HG03108 (cell line): Measurements from ENCODE around the gene GET4.
"Not testable (repeated sequence)": the region's sequence is repeated elsewhere in the genome, so short reads cannot be mapped to it uniquely, and the experiment has no call there.

Source experiments
- ATAC-seq: cut with Tn5 transposase; IDR thresholded peaks from one replicate; pipeline ENCODE4 v1.9.1; 2021; ENCODE audit warnings: moderate library complexity; ENCODE audit not compliant: unreplicated experiment

GET4 gene

DNA sequence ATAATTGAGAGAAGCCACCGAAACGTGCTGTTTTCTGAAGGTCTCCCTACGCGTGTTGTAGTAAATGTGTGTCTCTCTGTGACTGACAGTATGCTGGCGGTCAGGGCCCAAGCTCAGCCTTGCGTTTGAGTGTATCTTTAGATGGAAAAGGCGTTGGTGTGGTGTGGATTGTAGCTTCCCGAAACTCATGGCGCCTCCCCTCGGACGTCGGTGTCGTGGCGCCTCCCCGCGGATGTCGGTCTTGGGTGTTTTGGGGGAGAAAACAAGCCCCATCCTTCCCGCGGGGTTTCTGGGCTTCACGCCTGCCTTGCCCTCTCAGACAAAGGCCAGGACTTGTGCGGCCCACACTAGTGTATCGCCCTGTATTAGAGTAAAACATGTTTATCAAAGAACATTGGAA lies 31.3 kb upstream of the GET4 start:
- ATAC-seq = no peak

DNA sequence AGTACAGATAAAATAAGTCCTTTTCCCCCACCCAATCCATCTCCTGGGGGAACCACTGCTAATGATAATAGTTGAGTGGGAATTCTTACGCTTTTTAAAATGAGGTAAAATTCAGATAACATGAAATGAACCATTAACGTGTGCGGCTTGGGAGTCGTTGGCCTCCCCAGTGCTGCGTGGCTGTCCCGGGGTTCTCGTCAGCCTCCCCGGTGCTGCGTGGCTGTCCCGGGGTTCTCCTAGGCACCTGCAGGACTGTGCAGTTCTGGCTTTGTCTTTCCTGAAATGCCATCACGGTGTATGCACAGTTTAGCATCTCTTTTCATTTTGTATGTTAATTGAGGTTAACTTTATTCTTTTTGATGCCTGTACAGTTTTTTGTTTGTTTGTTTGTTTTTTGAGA lies 30.6 kb upstream of the GET4 start:
- ATAC-seq = no peak

DNA sequence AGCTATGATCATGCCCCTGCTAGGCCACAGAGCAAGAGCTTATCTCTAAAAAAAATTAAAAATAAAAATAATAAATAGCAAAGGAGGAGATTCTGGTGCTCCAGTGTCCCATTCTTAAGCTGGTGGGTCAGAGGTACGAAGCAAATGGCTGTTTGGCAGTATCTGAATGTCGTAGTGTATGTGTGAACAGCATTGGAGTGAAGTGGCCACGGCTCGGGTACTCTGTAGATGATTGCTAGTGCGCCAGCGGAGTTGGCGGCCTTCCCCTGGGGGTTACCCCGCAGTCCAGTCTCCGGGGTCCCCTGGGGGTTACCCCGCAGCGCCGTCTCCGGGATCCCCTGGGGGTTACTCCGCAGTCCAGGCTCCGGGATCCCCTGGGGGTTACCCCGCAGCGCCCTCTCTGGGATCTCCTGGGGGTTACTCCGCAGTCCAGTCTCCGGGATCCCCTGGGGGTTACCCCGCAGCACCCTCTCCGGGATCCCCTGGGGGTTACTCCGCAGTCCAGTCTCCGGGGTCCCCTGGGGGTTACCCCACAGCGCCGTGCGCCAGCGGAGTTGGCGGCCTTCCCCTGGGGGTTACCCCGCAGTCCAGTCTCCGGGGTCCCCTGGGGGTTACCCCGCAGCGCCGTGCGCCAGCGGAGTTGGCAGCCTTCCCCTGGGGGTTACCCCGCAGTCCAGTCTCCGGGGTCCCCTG lies 29.2 kb upstream of the GET4 start:
- not testable (repeated sequence) for ATAC-seq

GRCh38 chr7:847728-848127 lies 28.6 kb upstream of the GET4 start:
- not testable (repeated sequence) for ATAC-seq

DNA sequence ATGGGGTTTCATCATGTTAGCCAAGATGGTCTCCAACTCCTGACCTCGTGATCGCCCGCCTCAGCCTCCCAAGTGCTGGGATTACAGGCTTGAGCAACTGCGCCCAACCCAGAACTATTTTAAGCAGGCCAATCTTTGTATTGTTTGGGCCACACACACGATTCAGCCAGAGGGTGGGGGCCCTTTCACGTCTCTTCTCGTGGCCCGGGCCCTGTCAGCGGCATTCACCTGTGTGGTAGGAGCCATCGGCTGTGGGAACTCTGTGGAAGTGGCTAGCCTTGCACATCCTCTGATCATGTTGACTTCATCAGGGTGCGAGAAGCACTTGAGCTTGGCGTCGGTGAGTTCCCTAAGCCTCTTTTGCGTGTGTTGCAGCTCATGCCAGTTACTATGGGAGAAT lies 27.2 kb upstream of the GET4 start:
- ATAC-seq = no peak

DNA sequence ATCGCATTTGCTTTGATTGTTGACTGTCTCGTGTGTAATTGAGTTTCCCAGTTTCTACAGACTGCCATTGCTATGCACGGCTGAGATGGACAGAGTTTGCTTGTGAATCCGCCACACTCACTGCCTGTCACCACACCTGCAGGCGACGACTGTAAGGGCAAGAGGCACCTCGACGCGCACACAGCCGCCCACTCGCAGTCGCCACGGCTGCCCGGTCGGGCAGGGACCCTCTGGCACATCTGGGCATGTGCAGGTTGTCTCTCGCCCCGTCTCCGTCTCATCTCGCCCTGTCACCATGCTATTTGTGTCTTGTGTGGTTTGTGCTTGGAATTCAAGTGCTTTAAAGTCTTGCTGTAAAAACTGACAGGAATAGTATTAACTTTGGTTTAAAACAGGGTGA lies 26.6 kb upstream of the GET4 start:
- ATAC-seq = no peak

DNA sequence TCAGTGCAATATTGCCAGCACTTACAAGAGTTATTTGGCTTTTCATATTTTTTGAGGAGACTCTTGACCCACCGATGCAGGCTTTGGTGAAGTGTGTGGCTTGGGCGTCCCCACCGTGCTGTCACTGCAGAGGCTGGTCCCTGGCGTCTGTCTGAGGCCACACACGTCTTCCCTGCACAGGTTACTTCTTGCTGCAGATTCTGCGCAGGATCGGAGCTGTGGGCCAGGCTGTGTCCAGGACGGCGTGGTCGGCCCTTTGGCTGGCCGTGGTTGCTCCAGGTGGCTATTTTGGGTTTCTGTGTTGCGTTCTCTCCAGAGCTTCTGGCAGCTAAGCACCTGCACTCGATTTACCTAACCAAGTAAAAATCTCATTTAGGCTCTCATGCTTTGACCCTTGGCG lies 25.1 kb upstream of the GET4 start:
- no peak for ATAC-seq

GRCh38 chr7:853366-854117 lies 22.8 kb upstream of the GET4 start:
- no peak for ATAC-seq

GRCh38 chr7:854118-854775 lies 22.1 kb upstream of the GET4 start:
- no peak for ATAC-seq

DNA sequence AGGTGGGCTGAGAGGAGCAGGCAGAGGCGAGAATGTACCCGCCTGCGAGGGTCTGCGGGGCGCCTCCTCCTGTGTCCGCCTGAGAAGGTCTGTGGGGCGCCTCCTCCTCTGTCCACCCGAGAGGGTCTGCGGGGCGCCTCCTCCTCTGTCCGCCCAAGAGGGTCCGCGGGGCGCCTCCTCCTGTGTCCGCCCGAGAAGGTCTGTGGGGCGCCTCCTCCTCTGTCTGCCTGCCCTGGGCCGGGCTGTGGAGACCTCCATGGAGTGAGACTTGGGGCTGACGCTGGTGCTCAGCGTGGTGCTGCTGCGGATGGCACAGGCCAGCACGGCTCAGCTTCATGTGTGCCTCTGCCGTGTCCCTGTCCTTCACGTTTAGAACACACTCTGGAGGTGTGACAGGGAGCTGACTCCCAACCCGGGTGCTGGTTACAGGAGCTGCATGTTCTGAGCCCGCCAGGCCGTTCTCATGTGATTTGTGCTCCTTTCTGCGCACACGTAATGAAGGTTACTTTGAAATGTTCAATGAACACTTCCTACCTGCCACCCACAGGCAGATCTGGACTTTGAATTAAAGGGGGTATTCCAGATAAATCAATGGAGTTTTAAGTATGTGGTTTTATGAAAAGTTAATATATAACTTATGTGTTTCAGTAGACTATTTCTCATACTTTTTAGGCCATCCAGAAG lies 20.5 kb upstream of the GET4 start:
- no peak for ATAC-seq

DNA sequence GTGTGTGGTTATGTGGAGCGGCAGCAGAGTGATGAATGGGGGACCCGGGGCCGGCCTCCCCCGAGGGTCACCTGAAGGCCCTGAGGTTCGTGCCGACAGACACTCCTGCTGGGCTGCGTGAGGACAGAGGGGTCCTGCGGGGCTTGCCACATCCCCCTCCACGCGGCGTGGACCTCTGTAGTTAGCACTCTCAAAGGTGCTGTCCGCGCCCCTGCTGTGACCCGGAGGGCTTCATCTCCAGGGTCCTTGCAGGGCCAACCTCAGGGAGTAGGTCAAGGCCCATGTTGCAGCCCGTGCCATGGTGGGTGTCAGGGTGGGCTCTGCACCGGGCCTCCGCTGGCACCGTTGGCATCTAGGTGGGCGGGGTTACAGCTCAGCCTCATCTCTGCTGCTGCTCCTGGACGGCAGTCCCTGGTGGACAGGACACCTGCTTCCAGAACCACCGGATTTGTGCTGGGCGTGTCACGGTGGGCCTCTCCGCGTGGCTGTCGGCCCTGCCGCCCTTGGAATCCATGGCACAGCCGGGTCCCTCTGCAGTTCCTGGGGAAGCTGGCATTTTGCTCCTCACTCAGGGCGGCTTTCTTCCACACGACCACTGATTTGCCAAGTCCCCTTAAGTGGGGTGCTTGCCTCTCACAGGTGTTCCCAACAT lies 19.8 kb upstream of the GET4 start:
- no peak for ATAC-seq

GRCh38 chr7:857661-858060 lies 18.7 kb upstream of the GET4 start:
- no peak for ATAC-seq

GRCh38 chr7:859359-860030 lies 16.9 kb upstream of the GET4 start:
- no peak for ATAC-seq

DNA sequence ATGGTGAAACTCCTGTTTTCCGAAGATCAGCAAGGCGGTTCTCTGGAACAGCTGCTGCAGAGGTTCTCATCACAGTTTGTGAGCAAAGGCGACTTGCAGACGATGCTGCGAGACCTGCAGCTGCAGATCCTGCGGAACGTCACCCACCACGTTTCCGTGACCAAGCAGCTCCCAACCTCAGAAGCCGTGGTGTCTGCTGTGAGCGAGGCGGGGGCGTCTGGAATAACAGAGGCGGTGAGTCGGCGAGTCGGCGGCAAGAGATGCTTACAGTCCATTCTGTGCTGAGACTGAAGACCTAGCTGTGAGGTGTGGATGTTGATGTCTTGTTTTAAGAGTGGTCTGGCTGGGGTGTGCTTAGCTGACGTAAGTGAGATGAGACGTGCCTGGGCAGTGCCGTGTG lies 16.2 kb upstream of the GET4 start:
- no peak for ATAC-seq

DNA sequence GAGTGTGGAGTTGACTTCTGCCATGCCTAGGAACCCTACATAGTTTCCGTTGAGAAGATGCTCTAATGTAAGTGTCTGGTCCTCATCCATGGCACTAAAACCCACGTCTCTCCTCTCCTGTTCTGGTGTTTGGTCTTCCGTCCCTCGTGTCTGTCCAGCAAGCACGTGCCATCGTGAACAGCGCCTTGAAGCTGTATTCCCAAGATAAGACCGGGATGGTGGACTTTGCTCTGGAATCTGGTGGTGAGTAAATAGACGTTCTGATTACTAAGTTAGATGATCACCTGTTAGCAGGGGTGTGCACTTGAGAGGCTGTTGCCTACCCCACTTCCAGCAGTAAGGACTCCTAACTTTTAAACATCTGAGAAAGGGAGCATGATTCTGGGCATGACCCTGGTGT lies 15.1 kb upstream of the GET4 start:
- ATAC-seq = no peak

- no peak for ATAC-seq
These were observed 14.2 kb upstream of the GET4 start for GRCh38 chr7:862157-862556.

GRCh38 chr7:863106-863505 lies 13.2 kb upstream of the GET4 start:
- no peak for ATAC-seq

DNA sequence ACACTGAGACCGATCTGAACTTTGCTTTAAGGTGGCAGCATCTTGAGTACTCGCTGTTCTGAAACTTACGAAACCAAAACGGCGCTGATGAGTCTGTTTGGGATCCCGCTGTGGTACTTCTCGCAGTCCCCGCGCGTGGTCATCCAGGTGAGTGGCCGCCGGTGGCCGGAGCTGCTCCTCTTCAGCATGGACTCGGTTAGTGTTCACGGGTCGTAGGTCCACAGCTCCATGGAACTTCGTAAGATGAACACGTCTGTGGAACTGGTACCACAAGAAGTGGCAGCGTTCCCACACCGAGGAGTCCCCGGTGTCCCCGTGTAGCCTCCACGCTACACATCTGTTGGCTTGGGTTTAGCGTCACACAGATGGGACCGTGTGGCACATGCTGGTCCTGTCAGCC lies 10.4 kb upstream of the GET4 start:
- ATAC-seq = no peak

- ATAC-seq = no peak
These were observed 9.4 kb upstream of the GET4 start for GRCh38 chr7:867001-867405.

- ATAC-seq = no peak
These were observed 8.8 kb upstream of the GET4 start for GRCh38 chr7:867406-868188.
